PC-3 (cell line): ENCODE data around the gene GPR146. TPM values are rescaled to one million over a fixed set of nuclear protein-coding genes. Genes with fewer than 3 reads are reported as not detected.
A peak's percentile ranks its signal among the peaks of the same experiment; 100 is the strongest.

Experiments used
- ATAC-seq: fragments of 200-7000 bp; cut with Tn5 transposase; 2 replicates; pipeline ENCODE4 v1.9.1; 2020; ENCODE audit warnings: mild to moderate bottlenecking, moderate library complexity
- BruUV-seq: library from RNA; stranded (reverse); fragments of 400-500 nt; replicated peaks from 2 replicates; lab custom pipeline; 2021; lab: Mats Ljungman, UMichigan
- CTCF ChIA-PET: fragments of 300-600 bp; sonication (Branson Sonifier 250); formaldehyde crosslinking; loops from one replicate; lab custom pipeline; 2022; ENCODE audit warnings: antibody characterized with exemption; lab: Charles Lee
- POLR2A ChIA-PET: fragments of 300-600 bp; sonication (Branson Sonifier 250); formaldehyde crosslinking; loops from one replicate; lab custom pipeline; 2022; ENCODE audit warnings: antibody characterized with exemption; ENCODE audit not compliant: unreplicated experiment; lab: Charles Lee
- DNase-seq: peaks from one replicate; pipeline ENCODE4 v3.0.0-alpha.2; 2015
- H2AFZ ChIP-seq: fragments of 300-600 bp; sonication (generic); 2 replicates; pipeline ENCODE4 v1.6.0; 2016; ENCODE audit warnings: antibody characterized with exemption, low read length
- H3F3A ChIP-seq: fragments of 300-600 bp; sonication (generic); one replicate; pipeline ENCODE4 v1.6.0; 2017; ENCODE audit warnings: antibody characterized with exemption, low read length, control low read depth, mild to moderate bottlenecking; ENCODE audit not compliant: unreplicated experiment
- H3K27ac ChIP-seq: fragments of 300-600 bp; sonication (generic); 2 replicates; pipeline ENCODE4 v1.5.1; 2016; ENCODE audit warnings: mild to moderate bottlenecking, low read length
- H3K27me3 ChIP-seq: fragments of 300-600 bp; sonication (generic); 2 replicates; pipeline ENCODE4 v1.6.1; 2016; ENCODE audit warnings: low read length, mixed read lengths
- H3K36me3 ChIP-seq: fragments of 300-600 bp; sonication (generic); 2 replicates; pipeline ENCODE4 v1.6.1; 2016; ENCODE audit warnings: low read depth, mixed run types, low read length, mixed read lengths
- H3K4me1 ChIP-seq: fragments of 300-600 bp; sonication (generic); 2 replicates; pipeline ENCODE4 v1.5.1; 2016; ENCODE audit warnings: low read length; ENCODE audit not compliant: insufficient read depth
- H3K4me2 ChIP-seq: fragments of 300-600 bp; sonication (generic); 2 replicates; pipeline ENCODE4 v1.6.0; 2016; ENCODE audit warnings: low read length
- H3K4me3 ChIP-seq: fragments of 300-600 bp; sonication (generic); 2 replicates; pipeline ENCODE4 v1.5.1; 2016; ENCODE audit warnings: mild to moderate bottlenecking, low read length, mixed read lengths
- H3K79me2 ChIP-seq: fragments of 300-600 bp; sonication (generic); 2 replicates; pipeline ENCODE4 v1.6.1; 2017; ENCODE audit warnings: low read length, mixed read lengths
- H3K9ac ChIP-seq: fragments of 300-600 bp; sonication (generic); 2 replicates; pipeline ENCODE4 v1.6.0; 2016; ENCODE audit warnings: mild to moderate bottlenecking, low read length
- H3K9me2 ChIP-seq: fragments of 300-600 bp; sonication (generic); replicated peaks from 2 replicates; pipeline ENCODE4 v1.6.1; 2016; ENCODE audit warnings: mixed run types, low read length, mixed read lengths
- H3K9me3 ChIP-seq: fragments of 300-600 bp; sonication (generic); 2 replicates; pipeline ENCODE4 v1.6.1; 2016; ENCODE audit warnings: low read length, mixed read lengths
- H4K20me1 ChIP-seq: fragments of 300-600 bp; sonication (generic); 2 replicates; pipeline ENCODE4 v1.6.1; 2016; ENCODE audit warnings: low read length, mixed read lengths
- CTCF ChIP-seq: fragments of 300-600 bp; sonication (generic); conservative IDR thresholded peaks from 2 replicates; pipeline ENCODE4 v1.5.1; 2017; ENCODE audit warnings: antibody characterized with exemption, low read depth, mild to moderate bottlenecking, low read length
- EZH2 ChIP-seq: fragments of 300-600 bp; sonication (generic); IDR thresholded peaks from one replicate; pipeline ENCODE4 v1.6.1; 2017; ENCODE audit warnings: antibody characterized with exemption, mild to moderate bottlenecking, low read length; ENCODE audit not compliant: unreplicated experiment
- EZH2phosphoT487 ChIP-seq: fragments of 300-600 bp; sonication (generic); IDR thresholded peaks from 2 replicates; pipeline ENCODE4 v1.6.1; 2018; ENCODE audit warnings: mild to moderate bottlenecking, antibody characterized with exemption, low read length, borderline replicate concordance
- intact Hi-C: fragments of 100-400 bp; cut with micrococcal nuclease; formaldehyde crosslinking; loops from 2 replicates; pipeline ENCODE4 v1.9.0; 2023
- total RNA-seq: library from RNA; depleted of rRNA; stranded (reverse); fragments of >200 nt; gene quantifications from 2 replicates; pipeline ENCODE4 v1.2.3, GENCODE V29; 2014

Gene GPR146
- total RNA-seq, 1 experiment from 2014 or later: 2.7 TPM

- TF ChIP-seq EZH2phosphoT487 (no peak), EZH2 (no peak), CTCF (no peak)
- ATAC-seq (no peak), DNase-seq (peak; percentile 5)
- Histone ChIP-seq H3K9ac (no peak overlapping the region), H3K79me2 (peaks cover 23% of the 10 kb centered on the region; the same call in 1 of the 2 replicates), H3K4me3 (no peak overlapping the region), H2AFZ (no peak overlapping the region), H3K27me3 (no peaks in the 10 kb centered on the region), H3K4me1 (peaks cover 30% of the 10 kb centered on the region), H3K36me3 (no peaks in the 10 kb centered on the region), H3K9me2 (no peaks in the 10 kb centered on the region), H3K9me3 (no peaks in the 10 kb centered on the region), H3K4me2 (no peak overlapping the region), H3K27ac (no peak overlapping the region), H4K20me1 (peaks cover 5% of the 10 kb centered on the region; the same call in 1 of the 2 replicates), H3F3A (no peaks in the 10 kb centered on the region)
- CTCF ChIA-PET: interaction anchor here (0.7 kb wide), 1 partner anchor 11 kb away, joined by 3 read pairs; no protein-coding TSS in a partner anchor
- POLR2A ChIA-PET: no interaction called here
- intact Hi-C loops: no loop called here
- BruUV-seq: no TSS peak
Observed at GRCh38 chr7:1046722-1047679, 2.7 kb downstream of the GPR146 start.

GRCh38 chr7:1049006-1049741 is 4.8 kb downstream of the GPR146 start:
- H3K9me3 ChIP-seq: no peaks in the 10 kb centered on the region
- POLR2A ChIA-PET: no interaction called here
- H3K27me3 ChIP-seq: no peaks in the 10 kb centered on the region
- peaks cover 11% of the 10 kb centered on the region; the same call in 1 of the 2 replicates for H3K79me2 ChIP-seq
- no peaks in the 10 kb centered on the region for H3K9me2 ChIP-seq
- H3K9ac ChIP-seq: no peak overlapping the region
- H3F3A ChIP-seq: no peaks in the 10 kb centered on the region
- no peak for TF ChIP-seq EZH2phosphoT487
- no peak for TF ChIP-seq EZH2
- CTCF ChIA-PET: no interaction called here
- DNase-seq (no peak), ATAC-seq (no peak)
- no peaks in the 10 kb centered on the region for H3K36me3 ChIP-seq
- H3K4me2 ChIP-seq: no peak overlapping the region
- peaks cover 15% of the 10 kb centered on the region; the same call in 1 of the 2 replicates for H3K4me1 ChIP-seq
- H2AFZ ChIP-seq: no peak overlapping the region
- no peak overlapping the region for H3K27ac ChIP-seq
- no TSS peak for BruUV-seq
- H3K4me3 ChIP-seq: no peak overlapping the region
- intact Hi-C loops: no loop called here
- H4K20me1 ChIP-seq: peaks cover 5% of the 10 kb centered on the region; the same call in 1 of the 2 replicates

- no peak overlapping the region for H3K4me2 ChIP-seq
- no peak overlapping the region for H3K4me3 ChIP-seq
- H3K36me3 ChIP-seq: no peaks in the 10 kb centered on the region
- CTCF ChIA-PET: no interaction called here
- H3F3A ChIP-seq: no peaks in the 10 kb centered on the region
- peaks cover 11% of the 10 kb centered on the region; the same call in 1 of the 2 replicates for H3K79me2 ChIP-seq
- no peaks in the 10 kb centered on the region for H3K9me3 ChIP-seq
- TF ChIP-seq EZH2phosphoT487: no peak
- no peak for TF ChIP-seq CTCF
- TF ChIP-seq EZH2: no peak
- no peak overlapping the region for H2AFZ ChIP-seq
- no peak for DNase-seq
- peaks cover 5% of the 10 kb centered on the region; the same call in 1 of the 2 replicates for H4K20me1 ChIP-seq
- H3K9ac ChIP-seq: no peak overlapping the region
- no TSS peak for BruUV-seq
- H3K4me1 ChIP-seq: peaks cover 13% of the 10 kb centered on the region; the same call in 1 of the 2 replicates
- POLR2A ChIA-PET: no interaction called here
- no peak overlapping the region for H3K27ac ChIP-seq
- no peaks in the 10 kb centered on the region for H3K27me3 ChIP-seq
- intact Hi-C loops: no loop called here
- ATAC-seq: no peak
- no peaks in the 10 kb centered on the region for H3K9me2 ChIP-seq
Observed at GRCh38 chr7:1049801-1050200, 5.5 kb downstream of the GPR146 start.
